Erythroblast (primary cell): ENCODE measurements around the gene CGB1.

ENCODE experiments used
- DNase-seq, 2 experiments: peaks; one replicate each; lab custom pipeline; 2025; lab: John Stamatoyannopoulos, UW
- GATA1 ChIP-seq: IDR thresholded peaks from 2 replicates; pipeline ENCODE4 v1.6.1; 2011; ENCODE audit warnings: low read depth, mild to moderate bottlenecking, control low read depth, low read length, moderate library complexity
- POLR2A ChIP-seq: IDR thresholded peaks from 2 replicates; pipeline ENCODE4 v1.6.1; 2011; ENCODE audit warnings: mild to moderate bottlenecking, low read length

Gene CGB1

DNA sequence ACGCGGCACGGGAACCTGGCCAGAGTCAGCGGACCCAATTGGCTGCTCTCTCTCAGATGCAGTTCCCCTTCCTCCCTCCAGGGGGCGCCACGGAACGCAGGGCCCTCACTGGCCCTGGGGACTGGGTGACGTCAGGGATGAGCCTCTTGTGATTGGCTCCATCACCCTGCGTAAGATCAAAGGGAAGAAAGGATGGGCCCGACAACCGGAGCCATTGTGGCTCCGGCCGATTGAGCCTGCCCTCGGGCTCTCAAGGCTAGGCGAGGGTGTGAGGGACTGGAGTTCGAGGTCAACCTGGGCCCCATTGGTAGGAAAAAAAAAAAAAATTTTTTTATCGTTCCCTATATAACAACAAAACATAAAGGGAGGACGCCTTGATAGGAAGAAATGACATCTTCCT is at the start of gene CGB1:
TSS of gene CGB1 (minus strand) at position 81 of the 400 bp plus-strand sequence. CDS start 184 bp downstream, outside the sequence.
- DNase-seq: peak; percentile 75 to 76

- no peak for DNase-seq
Observed at GRCh38 chr19:49086296-49086695, 49.6 kb upstream of the CGB1 start.

GRCh38 chr19:49085868-49086232 is 49.2 kb upstream of the CGB1 start:
- TF ChIP-seq POLR2A (no peak), GATA1 (no peak)
- DNase-seq: no peak

More at GRCh38 chr19:49086296-49086695, 49.6 kb upstream of the CGB1 start:
- TF ChIP-seq POLR2A (no peak), GATA1 (no peak)

DNA sequence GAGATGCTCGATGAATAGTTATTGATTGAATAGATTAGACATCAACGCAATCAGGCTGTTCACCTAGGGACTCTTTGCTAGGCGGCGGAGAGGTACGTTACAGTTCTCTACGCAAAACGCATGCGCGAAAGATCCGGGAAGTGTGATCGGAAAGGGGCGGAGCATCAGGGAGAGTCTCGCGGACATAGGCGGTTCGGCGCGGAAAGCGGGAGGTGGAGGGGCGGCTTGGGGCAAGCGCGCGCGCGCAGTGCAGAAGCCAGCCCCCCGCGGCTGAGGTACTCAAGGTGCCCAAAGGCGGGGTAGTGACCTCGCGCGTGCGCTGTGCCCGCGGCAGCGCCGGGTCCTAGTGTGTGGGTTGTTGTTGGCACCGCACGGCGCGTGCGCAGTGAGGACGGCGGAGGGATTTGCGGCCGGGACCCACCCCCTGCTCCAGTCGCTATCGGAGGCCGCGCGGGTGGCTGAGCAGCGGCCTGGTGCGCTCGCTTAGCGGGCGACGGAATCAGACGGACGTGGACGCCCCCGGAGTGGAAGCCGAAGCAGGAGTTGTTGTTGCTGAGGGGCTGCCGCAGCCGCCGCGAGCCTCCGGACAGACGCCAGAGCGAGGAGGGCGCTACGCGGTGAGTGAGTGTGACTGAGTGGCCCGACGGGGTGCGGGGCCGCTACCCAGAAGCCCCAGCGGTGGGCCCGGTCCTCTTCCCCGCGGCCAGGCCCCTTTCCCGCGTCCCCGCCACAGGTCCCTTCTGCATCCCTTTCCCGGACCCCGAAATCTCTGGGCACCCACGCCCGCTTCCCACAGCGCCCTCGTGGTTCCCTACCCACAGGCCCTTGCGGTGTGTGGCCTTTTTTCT is 48.5 kb upstream of the CGB1 start, which contains the start of gene SNRNP70:
TSS of gene SNRNP70 (plus strand) at position 432 of the 848 bp plus-strand sequence. CDS start 964 bp downstream, outside the sequence.
- peak; percentile 99 for DNase-seq
- TF ChIP-seq POLR2A (peak; percentile 96), GATA1 (no peak)

- TF ChIP-seq GATA1 (no peak), POLR2A (no peak)
- DNase-seq: no peak
Observed at GRCh38 chr19:49084206-49085019, 47.7 kb upstream of the CGB1 start.

DNA sequence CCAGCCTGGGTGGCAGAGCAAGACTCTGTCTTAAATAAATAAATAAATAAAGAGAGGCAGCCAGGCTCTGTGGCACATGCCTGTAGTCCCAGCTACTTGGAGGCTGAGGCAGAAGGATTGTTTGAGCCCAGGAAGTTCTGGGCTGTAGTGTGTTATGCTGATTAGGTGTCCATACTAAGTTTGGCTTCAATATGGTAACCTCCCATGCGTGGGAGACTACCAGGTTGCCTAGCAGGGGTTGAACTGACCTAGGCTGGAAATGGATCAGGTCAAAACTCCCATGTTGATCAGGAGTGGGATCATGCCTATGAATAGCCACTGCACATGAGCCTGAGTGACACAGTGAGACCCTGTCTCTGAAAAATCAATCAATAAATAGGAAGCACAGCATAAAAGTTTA is 44.6 kb upstream of the CGB1 start:
- DNase-seq: no peak
- TF ChIP-seq GATA1 (no peak), POLR2A (no peak)

DNA sequence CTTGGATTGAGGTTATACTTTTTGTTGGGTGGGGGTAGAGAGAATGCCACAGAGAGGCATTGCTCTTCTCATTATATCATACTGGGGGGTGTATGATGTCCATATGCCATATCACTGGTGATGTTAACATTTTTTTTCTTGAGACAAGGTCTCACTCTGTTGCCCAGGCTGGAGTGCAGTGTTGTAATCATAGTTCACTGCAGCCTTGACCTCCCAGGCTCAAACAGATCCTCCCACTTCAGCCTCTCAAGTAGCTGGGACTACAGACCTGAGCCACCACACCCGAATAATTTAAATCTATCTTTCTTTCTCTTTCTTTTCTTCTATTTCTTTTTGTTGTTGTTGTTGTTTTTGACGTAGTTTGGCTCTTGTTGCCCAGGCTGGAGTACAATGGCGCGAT is 43.7 kb upstream of the CGB1 start:
- TF ChIP-seq POLR2A (no peak), GATA1 (no peak)
- DNase-seq: no peak

GRCh38 chr19:49074869-49075268 is 38.2 kb upstream of the CGB1 start:
- DNase-seq: peak; percentile 42 to 52

GRCh38 chr19:49073514-49074378 is 37.1 kb upstream of the CGB1 start:
- TF ChIP-seq POLR2A: no peak
- TF ChIP-seq GATA1: no peak
- no peak for DNase-seq

- DNase-seq: no peak
- no peak for TF ChIP-seq GATA1
- TF ChIP-seq POLR2A: no peak
Observed at GRCh38 chr19:49071860-49072547, 35.3 kb upstream of the CGB1 start.

GRCh38 chr19:49070416-49070815 is 33.7 kb upstream of the CGB1 start:
- no peak for DNase-seq
- TF ChIP-seq POLR2A: no peak
- TF ChIP-seq GATA1: no peak

DNA sequence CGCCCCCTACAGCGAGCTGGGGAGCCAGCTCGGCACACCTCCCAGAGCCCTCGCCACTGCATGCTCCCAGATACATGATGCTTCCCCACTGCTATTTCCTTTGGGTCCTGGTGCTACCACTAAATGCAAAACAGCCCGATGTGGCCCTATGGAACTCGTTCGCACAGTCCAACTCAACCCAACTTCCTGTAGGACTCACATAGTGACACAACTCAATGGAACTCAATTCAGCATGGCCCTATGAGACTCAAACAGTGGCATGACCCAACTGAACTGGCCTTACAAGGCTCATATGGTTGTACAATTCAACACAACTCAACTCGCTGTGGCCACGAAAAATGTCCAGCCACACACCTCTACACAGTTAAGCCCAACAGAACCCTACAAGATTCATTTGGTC is 32.3 kb upstream of the CGB1 start:
- no peak for TF ChIP-seq GATA1
- DNase-seq: no peak

GRCh38 chr19:49067554-49067953 is 30.9 kb upstream of the CGB1 start:
- no peak for TF ChIP-seq GATA1
- no peak for DNase-seq
